Activated CD4-positive, alpha-beta memory T cell treated with anti-CD3 and anti-CD28 coated beads for 36 hours (primary cell): ENCODE measurements around the gene MYO18B. TPM values are rescaled to one million over a fixed set of nuclear protein-coding genes. Genes with fewer than 3 reads are reported as not detected.

Experiments
- CTCF ChIA-PET: fragments of 350-600 bp; sonication (Branson Sonifier 250); formaldehyde crosslinking; loops from one replicate; lab custom pipeline; 2021; ENCODE audit warnings: antibody characterized with exemption, inconsistent platforms; lab: Charles Lee
- POLR2A ChIA-PET: fragments of 350-600 bp; sonication (Branson Sonifier 250); formaldehyde crosslinking; loops from one replicate; lab custom pipeline; 2021; ENCODE audit warnings: antibody characterized with exemption; lab: Charles Lee
- DNase-seq: peaks from one replicate; pipeline ENCODE4 v3.0.0-alpha.2; 2020
- H3K27ac Mint-ChIP-seq: one replicate; pipeline ENCODE4 v1.8.0; 2021; ENCODE audit warnings: mixed read lengths
- H3K27me3 Mint-ChIP-seq: one replicate; pipeline ENCODE4 v1.8.0; 2021; ENCODE audit warnings: mixed read lengths
- H3K36me3 Mint-ChIP-seq: one replicate; pipeline ENCODE4 v1.8.0; 2021; ENCODE audit warnings: mixed read lengths
- H3K4me1 Mint-ChIP-seq: one replicate; pipeline ENCODE4 v1.8.0; 2021; ENCODE audit warnings: low read depth, mixed read lengths
- H3K4me3 Mint-ChIP-seq: one replicate; pipeline ENCODE4 v1.8.0; 2021; ENCODE audit warnings: mild to moderate bottlenecking, mixed read lengths
- H3K9me3 Mint-ChIP-seq: one replicate; pipeline ENCODE4 v1.8.0; 2021; ENCODE audit warnings: mixed read lengths
- intact Hi-C: fragments of 100-400 bp; cut with micrococcal nuclease; formaldehyde crosslinking; loops from one replicate; pipeline ENCODE4 v1.15.1; 2023
- total RNA-seq, 2 experiments: library from RNA; stranded (reverse); gene quantifications; one replicate each; pipeline ENCODE4 v1.2.3, GENCODE V29; 2021

The MYO18B gene, protein sequence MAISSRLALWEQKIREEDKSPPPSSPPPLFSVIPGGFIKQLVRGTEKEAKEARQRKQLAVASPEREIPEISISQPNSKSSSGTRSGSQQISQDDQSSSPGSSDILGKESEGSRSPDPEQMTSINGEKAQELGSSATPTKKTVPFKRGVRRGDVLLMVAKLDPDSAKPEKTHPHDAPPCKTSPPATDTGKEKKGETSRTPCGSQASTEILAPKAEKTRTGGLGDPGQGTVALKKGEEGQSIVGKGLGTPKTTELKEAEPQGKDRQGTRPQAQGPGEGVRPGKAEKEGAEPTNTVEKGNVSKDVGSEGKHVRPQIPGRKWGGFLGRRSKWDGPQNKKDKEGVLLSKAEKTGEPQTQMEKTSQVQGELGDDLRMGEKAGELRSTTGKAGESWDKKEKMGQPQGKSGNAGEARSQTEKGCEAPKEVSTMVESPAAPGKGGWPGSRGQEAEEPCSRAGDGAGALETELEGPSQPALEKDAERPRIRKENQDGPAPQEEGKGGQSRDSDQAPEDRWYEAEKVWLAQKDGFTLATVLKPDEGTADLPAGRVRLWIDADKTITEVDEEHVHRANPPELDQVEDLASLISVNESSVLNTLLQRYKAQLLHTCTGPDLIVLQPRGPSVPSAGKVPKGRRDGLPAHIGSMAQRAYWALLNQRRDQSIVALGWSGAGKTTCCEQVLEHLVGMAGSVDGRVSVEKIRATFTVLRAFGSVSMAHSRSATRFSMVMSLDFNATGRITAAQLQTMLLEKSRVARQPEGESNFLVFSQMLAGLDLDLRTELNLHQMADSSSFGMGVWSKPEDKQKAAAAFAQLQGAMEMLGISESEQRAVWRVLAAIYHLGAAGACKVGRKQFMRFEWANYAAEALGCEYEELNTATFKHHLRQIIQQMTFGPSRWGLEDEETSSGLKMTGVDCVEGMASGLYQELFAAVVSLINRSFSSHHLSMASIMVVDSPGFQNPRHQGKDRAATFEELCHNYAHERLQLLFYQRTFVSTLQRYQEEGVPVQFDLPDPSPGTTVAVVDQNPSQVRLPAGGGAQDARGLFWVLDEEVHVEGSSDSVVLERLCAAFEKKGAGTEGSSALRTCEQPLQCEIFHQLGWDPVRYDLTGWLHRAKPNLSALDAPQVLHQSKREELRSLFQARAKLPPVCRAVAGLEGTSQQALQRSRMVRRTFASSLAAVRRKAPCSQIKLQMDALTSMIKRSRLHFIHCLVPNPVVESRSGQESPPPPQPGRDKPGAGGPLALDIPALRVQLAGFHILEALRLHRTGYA (N-terminal part only)
- under 1 TPM; 0.22 to 0.29 TPM for total RNA-seq

DNA sequence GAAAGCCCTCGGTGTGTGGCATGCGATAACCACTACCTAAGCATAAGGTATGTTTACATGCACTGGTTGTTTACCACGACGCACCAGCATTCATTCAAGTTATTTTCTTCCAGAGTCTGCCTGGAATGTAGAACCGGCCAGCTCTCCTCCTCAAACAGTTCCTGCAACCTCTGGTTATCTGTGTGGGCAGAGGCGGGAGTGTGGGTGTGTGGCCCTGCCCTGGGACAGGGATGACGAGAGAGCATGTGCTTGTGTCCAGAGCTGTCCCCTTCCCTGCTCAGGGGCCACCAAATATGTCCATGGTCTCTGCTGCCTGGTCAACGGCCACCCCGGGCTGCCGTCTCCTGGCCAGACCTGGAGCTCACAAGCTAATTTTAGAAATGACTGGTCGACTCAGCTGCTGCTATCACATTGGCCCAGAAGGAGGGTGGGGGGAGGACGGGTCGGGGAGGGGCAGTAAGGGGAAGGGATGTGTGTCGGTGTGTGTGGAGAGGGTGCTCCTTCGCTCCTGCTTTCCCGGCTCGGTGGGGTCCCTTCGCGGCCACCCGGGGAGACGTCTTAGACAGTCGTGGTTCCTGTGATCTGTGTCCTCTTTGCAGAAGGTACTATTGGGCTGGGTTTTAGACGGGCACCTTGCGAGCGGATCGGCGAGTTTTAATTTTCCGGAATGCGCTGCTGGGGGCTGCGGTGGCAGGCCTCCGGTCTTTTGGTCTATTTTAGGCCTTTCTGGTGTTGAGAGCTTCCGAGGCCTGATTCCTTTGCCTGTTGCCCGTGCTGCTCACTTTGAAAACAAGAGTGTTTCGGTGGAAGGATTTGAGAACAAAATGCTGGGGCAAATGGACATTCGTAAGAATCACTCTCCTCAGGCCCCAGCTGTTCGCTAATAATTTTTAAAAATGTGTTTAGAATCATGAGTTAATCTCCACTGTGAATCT is at the start of gene MYO18B:
Gene MYO18B, plus strand, starts transcription at position 497 of the 935 bp plus-strand sequence. CDS start 18,905 bp downstream, outside the sequence.
- H3K4me3 Mint-ChIP-seq = no peak within 1 kb of the TSS

GRCh38 chr22:25692397-25693267 is 49.4 kb upstream of the MYO18B start:
- intact Hi-C loops = no loop called here
- no peaks in the 10 kb centered on the region for H3K36me3 Mint-ChIP-seq
- H3K4me3 Mint-ChIP-seq = no peak overlapping the region
- POLR2A ChIA-PET = no interaction called here
- CTCF ChIA-PET = no interaction called here
- no peaks in the 10 kb centered on the region for H3K4me1 Mint-ChIP-seq
- no peaks in the 10 kb centered on the region for H3K27me3 Mint-ChIP-seq
- no peak overlapping the region for H3K27ac Mint-ChIP-seq
- no peak for DNase-seq
- H3K9me3 Mint-ChIP-seq = no peaks in the 10 kb centered on the region

More for the DNA sequence above, at the start of gene MYO18B:
- Mint-ChIP-seq H3K27me3 (peaks cover 10% of the 10 kb centered on the region), H3K36me3 (no peaks in the 10 kb centered on the region), H3K4me1 (peaks cover 21% of the 10 kb centered on the region), H3K9me3 (no peaks in the 10 kb centered on the region), H3K27ac (no peak within 1 kb of the TSS)
- no peak for DNase-seq
- POLR2A ChIA-PET = no interaction called here
- intact Hi-C loops = no loop called here
- CTCF ChIA-PET = no interaction called here

GRCh38 chr22:25693268-25693565 is 48.8 kb upstream of the MYO18B start:
- ChIA-PET CTCF (no interaction called here), POLR2A (no interaction called here)
- no peaks in the 10 kb centered on the region for H3K36me3 Mint-ChIP-seq
- H3K27ac Mint-ChIP-seq = no peak overlapping the region
- DNase-seq = no peak
- H3K27me3 Mint-ChIP-seq = no peaks in the 10 kb centered on the region
- intact Hi-C loops = no loop called here
- H3K4me3 Mint-ChIP-seq = no peak overlapping the region
- H3K4me1 Mint-ChIP-seq = no peaks in the 10 kb centered on the region
- H3K9me3 Mint-ChIP-seq = no peaks in the 10 kb centered on the region

GRCh38 chr22:25694196-25694907 is 47.6 kb upstream of the MYO18B start:
- intact Hi-C loops = no loop called here
- Mint-ChIP-seq H3K4me3 (no peak overlapping the region), H3K9me3 (no peaks in the 10 kb centered on the region), H3K27ac (no peak overlapping the region), H3K36me3 (no peaks in the 10 kb centered on the region), H3K27me3 (no peaks in the 10 kb centered on the region), H3K4me1 (no peaks in the 10 kb centered on the region)
- ChIA-PET POLR2A (no interaction called here), CTCF (interaction anchor here (0.5 kb wide), 1 partner anchor 270 kb away, joined by 3 read pairs; no protein-coding TSS in a partner anchor)
- no peak for DNase-seq

GRCh38 chr22:25695146-25695545 is 46.8 kb upstream of the MYO18B start:
- Mint-ChIP-seq H3K9me3 (no peaks in the 10 kb centered on the region), H3K36me3 (no peaks in the 10 kb centered on the region), H3K4me1 (no peaks in the 10 kb centered on the region), H3K27ac (no peak overlapping the region), H3K4me3 (no peak overlapping the region), H3K27me3 (no peaks in the 10 kb centered on the region)
- POLR2A ChIA-PET = no interaction called here
- no peak for DNase-seq
- CTCF ChIA-PET = interaction anchor here (0.5 kb wide), 1 partner anchor 271 kb away, joined by 3 read pairs; no protein-coding TSS in a partner anchor
- intact Hi-C loops = no loop called here

- CTCF ChIA-PET = no interaction called here
- no peak for DNase-seq
- Mint-ChIP-seq H3K36me3 (no peaks in the 10 kb centered on the region), H3K4me1 (no peaks in the 10 kb centered on the region), H3K27me3 (no peaks in the 10 kb centered on the region), H3K27ac (no peak overlapping the region), H3K9me3 (no peaks in the 10 kb centered on the region), H3K4me3 (no peak overlapping the region)
- intact Hi-C loops = no loop called here
- POLR2A ChIA-PET = no interaction called here
Measured at GRCh38 chr22:25696763-25697162, 45.2 kb upstream of the MYO18B start.

- Mint-ChIP-seq H3K36me3 (no peaks in the 10 kb centered on the region), H3K9me3 (no peaks in the 10 kb centered on the region), H3K4me1 (peaks cover 2% of the 10 kb centered on the region), H3K27me3 (no peaks in the 10 kb centered on the region), H3K27ac (no peak overlapping the region), H3K4me3 (no peak overlapping the region)
- intact Hi-C loops = no loop called here
- CTCF ChIA-PET = interaction anchor here (1.6 kb wide), 1 partner anchor 235 kb away, joined by 6 read pairs; no protein-coding TSS in a partner anchor
- DNase-seq = no peak
- POLR2A ChIA-PET = no interaction called here
Measured at GRCh38 chr22:25697181-25697664, 44.8 kb upstream of the MYO18B start.

GRCh38 chr22:25697978-25698377 is 44.0 kb upstream of the MYO18B start:
- no peak for DNase-seq
- no peaks in the 10 kb centered on the region for H3K27me3 Mint-ChIP-seq
- no peaks in the 10 kb centered on the region for H3K36me3 Mint-ChIP-seq
- no peak overlapping the region for H3K4me3 Mint-ChIP-seq
- POLR2A ChIA-PET = no interaction called here
- peaks cover 8% of the 10 kb centered on the region for H3K4me1 Mint-ChIP-seq
- no peak overlapping the region for H3K27ac Mint-ChIP-seq
- H3K9me3 Mint-ChIP-seq = no peaks in the 10 kb centered on the region
- CTCF ChIA-PET = interaction anchor here (1.6 kb wide), 1 partner anchor 236 kb away, joined by 6 read pairs; no protein-coding TSS in a partner anchor
- intact Hi-C loops = no loop called here

DNA sequence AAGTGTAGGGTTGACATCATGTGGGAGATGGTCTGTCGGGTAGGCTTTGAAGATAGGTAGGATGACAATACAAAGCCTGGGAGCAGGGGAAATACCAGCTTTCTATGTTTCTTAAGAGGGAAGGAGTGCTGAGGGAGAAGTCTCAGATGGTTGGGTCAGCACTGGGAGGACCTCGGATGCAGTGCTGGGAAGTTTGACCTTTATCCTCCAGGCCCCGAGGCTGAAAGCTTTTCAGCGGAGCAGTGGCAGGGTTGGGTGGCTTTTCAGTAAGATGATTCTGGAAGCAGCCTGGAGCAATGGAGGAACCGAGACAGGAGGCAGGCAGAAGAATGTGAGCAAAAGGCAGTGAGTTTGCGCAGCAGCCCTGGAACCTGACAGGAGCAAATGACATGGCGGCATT is 43.5 kb upstream of the MYO18B start:
- H3K36me3 Mint-ChIP-seq = no peaks in the 10 kb centered on the region
- CTCF ChIA-PET = interaction anchor here (1.6 kb wide), 1 partner anchor 236 kb away, joined by 6 read pairs; no protein-coding TSS in a partner anchor
- POLR2A ChIA-PET = no interaction called here
- no peak overlapping the region for H3K4me3 Mint-ChIP-seq
- intact Hi-C loops = no loop called here
- H3K4me1 Mint-ChIP-seq = peaks cover 13% of the 10 kb centered on the region
- H3K27me3 Mint-ChIP-seq = no peaks in the 10 kb centered on the region
- no peaks in the 10 kb centered on the region for H3K9me3 Mint-ChIP-seq
- H3K27ac Mint-ChIP-seq = no peak overlapping the region
- DNase-seq = no peak

GRCh38 chr22:25698978-25699377 is 43.0 kb upstream of the MYO18B start:
- POLR2A ChIA-PET = interaction anchor here (0.7 kb wide), 1 partner anchor 378 kb away, joined by 3 read pairs; no protein-coding TSS in a partner anchor
- intact Hi-C loops = no loop called here
- H3K9me3 Mint-ChIP-seq = no peaks in the 10 kb centered on the region

More at GRCh38 chr22:25698978-25699377, 43.0 kb upstream of the MYO18B start:
- CTCF ChIA-PET = interaction anchor here (1.6 kb wide), 1 partner anchor 237 kb away, joined by 6 read pairs; no protein-coding TSS in a partner anchor
- DNase-seq = no peak
- peaks cover 13% of the 10 kb centered on the region for H3K4me1 Mint-ChIP-seq
- no peak overlapping the region for H3K4me3 Mint-ChIP-seq
- no peaks in the 10 kb centered on the region for H3K27me3 Mint-ChIP-seq
- H3K36me3 Mint-ChIP-seq = no peaks in the 10 kb centered on the region
- no peak overlapping the region for H3K27ac Mint-ChIP-seq
